Measurements from ENCODE around the gene COL4A3.

DNA sequence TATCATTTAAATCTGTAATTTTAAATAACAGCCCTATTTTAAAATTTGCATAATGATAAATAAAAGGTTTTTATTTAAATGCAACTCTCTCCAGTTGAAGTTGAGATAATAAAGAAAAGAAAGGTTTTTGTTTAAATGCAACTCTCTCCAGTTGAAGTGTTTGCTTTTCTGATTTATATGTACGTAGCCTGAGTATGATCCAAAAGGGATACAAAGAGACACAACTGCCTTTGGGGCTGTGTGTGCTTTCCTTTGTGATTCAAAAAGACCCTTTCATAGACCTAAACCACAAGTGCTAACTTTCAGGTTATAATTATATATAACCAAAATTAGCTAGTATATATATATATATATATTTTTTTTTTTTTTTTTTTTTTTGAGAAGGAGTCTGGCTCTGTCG, 84.5 kb downstream of the COL4A3 start:
- TF ChIP-seq CTCF (IDR thresholded peaks at IDR 0.05; ENCODE audit: borderline replicate concordance, extremely low read depth, low read length, poor library complexity, severe bottlenecking) (no peak), EZH2 (IDR thresholded peaks at IDR 0.05; ENCODE audit: borderline replicate concordance, low read depth, low read length, severe bottlenecking) (no peak)

Measured in DND-41 (cell line).